ENCODE data around the gene CCL14.

The CCL14 gene

GRCh38 chr17:35988164-35988563 is 1.6 kb upstream of the CCL14 start:
- no peak for DNase-seq (ENCODE audit: low spot score)

GRCh38 chr17:35984140-35984539 is 2.4 kb downstream of the CCL14 start:
- DNase-seq (ENCODE audit: low spot score) = no peak

- DNase-seq (ENCODE audit: low spot score) = no peak
Measured at GRCh38 chr17:35982409-35983191, 3.9 kb downstream of the CCL14 start.

- no peak for DNase-seq (ENCODE audit: low spot score)
Measured at GRCh38 chr17:35981908-35982330, 4.6 kb downstream of the CCL14 start.

GRCh38 chr17:35981246-35981645 is 5.3 kb downstream of the CCL14 start, which contains the start of gene CCL16:
TSS of gene CCL16 (minus strand) at chr17:35981497. CDS start at chr17:35981420, 77 bp downstream.
- DNase-seq (ENCODE audit: low spot score) = no peak

GRCh38 chr17:35978346-35978745 is 8.2 kb downstream of the CCL14 start:
- no peak for DNase-seq (ENCODE audit: low spot score)

- DNase-seq (ENCODE audit: low spot score) = no peak
Measured at GRCh38 chr17:35977509-35977908, 9.0 kb downstream of the CCL14 start.

- DNase-seq (ENCODE audit: low spot score) = peak; percentile 22
Measured at GRCh38 chr17:35973333-35974260, 12.9 kb downstream of the CCL14 start.

GRCh38 chr17:35972945-35973332 is 13.6 kb downstream of the CCL14 start:
- DNase-seq (ENCODE audit: low spot score) = no peak

GRCh38 chr17:35972535-35972934 is 14.0 kb downstream of the CCL14 start:
- DNase-seq (ENCODE audit: low spot score) = no peak

GRCh38 chr17:35972066-35972465 is 14.5 kb downstream of the CCL14 start:
- DNase-seq (ENCODE audit: low spot score) = no peak

- DNase-seq (ENCODE audit: low spot score) = peak; percentile 77
Measured at GRCh38 chr17:35969558-35970380, 16.8 kb downstream of the CCL14 start.

- no peak for DNase-seq (ENCODE audit: low spot score)
Measured at GRCh38 chr17:35968520-35969054, 17.9 kb downstream of the CCL14 start.

GRCh38 chr17:35965272-35965671 is 21.3 kb downstream of the CCL14 start:
- no peak for DNase-seq (ENCODE audit: low spot score)

- no peak for DNase-seq (ENCODE audit: low spot score)
Measured at GRCh38 chr17:35963663-35964062, 22.9 kb downstream of the CCL14 start.

GRCh38 chr17:35953720-35954119 is 32.8 kb downstream of the CCL14 start:
- DNase-seq (ENCODE audit: low spot score) = no peak

- no peak for DNase-seq (ENCODE audit: low spot score)
Measured at GRCh38 chr17:35949401-35949800, 37.1 kb downstream of the CCL14 start.

GRCh38 chr17:35948092-35948491 is 38.4 kb downstream of the CCL14 start:
- no peak for DNase-seq (ENCODE audit: low spot score)

- peak; percentile 54 for DNase-seq (ENCODE audit: low spot score)
Measured at GRCh38 chr17:35947156-35947585, 39.4 kb downstream of the CCL14 start.

GRCh38 chr17:35944151-35944550 is 42.4 kb downstream of the CCL14 start:
- DNase-seq (ENCODE audit: low spot score) = peak; percentile 49

GRCh38 chr17:35943537-35943936 is 43.0 kb downstream of the CCL14 start, which contains the start of gene LYZL6:
TSS of gene LYZL6 (minus strand) at chr17:35943713. CDS start at chr17:35939356, 4,357 bp downstream.
- DNase-seq (ENCODE audit: low spot score) = no peak

Data from kidney tubule cell (primary cell).